HepG2 (cell line): ENCODE measurements around the gene SYS1. TPM values are rescaled to one million over a fixed set of nuclear protein-coding genes. Genes with fewer than 3 reads are reported as not detected.
A peak's percentile ranks its signal among the peaks of the same experiment; 100 is the strongest.

Source experiments
- ARHGAP35 ChIP-seq: sonication (generic); formaldehyde crosslinking; IDR thresholded peaks from 2 replicates; pipeline ENCODE4 v1.9.0; 2022; ENCODE audit warnings: mild to moderate bottlenecking, inconsistent platforms, moderate library complexity, missing genetic modification reagents, borderline replicate concordance
- CBX2 ChIP-seq, 2 experiments: fragments of 200-600 bp in 1 of 2; sonication (generic); formaldehyde crosslinking in 1 of 2; IDR thresholded peaks; 2 replicates each; pipeline versions ENCODE4 v1.7.0 to v1.8.1; 2018 to 2022; ENCODE audit warnings: low read depth in 2 of 2, low read length in 1 of 2, mild to moderate bottlenecking in 1 of 2, missing genetic modification reagents in 1 of 2
- EHMT2 ChIP-seq: fragments of 200-600 bp; sonication (generic); IDR thresholded peaks from 2 replicates; pipeline ENCODE4 v1.7.0; 2017; ENCODE audit warnings: antibody characterized with exemption, low read depth, low read length, borderline replicate concordance
- ELF3 ChIP-seq: IDR thresholded peaks from 2 replicates; pipeline ENCODE4 v1.6.1; 2016; ENCODE audit warnings: missing genetic modification reagents, missing compliant biosample characterization
- ETV5 ChIP-seq: IDR thresholded peaks from 2 replicates; pipeline ENCODE4 v1.6.1; 2018; ENCODE audit warnings: missing biosample characterization, missing genetic modification reagents, inconsistent platforms, borderline replicate concordance
- NAIF1 ChIP-seq: sonication (generic); formaldehyde crosslinking; IDR thresholded peaks from 2 replicates; pipeline ENCODE4 v1.5.0; 2020; ENCODE audit warnings: mild to moderate bottlenecking, missing genetic modification reagents, borderline replicate concordance
- SOX6 ChIP-seq, 2 experiments: fragments of 450-650 bp in 1 of 2; sonication (generic) in 1 of 2; formaldehyde crosslinking in 1 of 2; IDR thresholded peaks; 2 replicates each; pipeline versions ENCODE4 v1.4.0 to v1.6.1; 2017 to 2020; ENCODE audit warnings: antibody characterized with exemption in 1 of 2, mild to moderate bottlenecking in 1 of 2, missing genetic modification reagents in 1 of 2
- THAP7 ChIP-seq: sonication (generic); formaldehyde crosslinking; IDR thresholded peaks from 2 replicates; pipeline ENCODE4 v1.8.1; 2023; ENCODE audit warnings: mild to moderate bottlenecking, missing genetic modification reagents
- ZBTB43 ChIP-seq: sonication (generic); formaldehyde crosslinking; conservative IDR thresholded peaks from 2 replicates; pipeline ENCODE4 v1.4.0; 2020; ENCODE audit warnings: missing genetic modification reagents
- ZGPAT ChIP-seq: IDR thresholded peaks from 2 replicates; pipeline ENCODE4 v1.6.1; 2016; ENCODE audit warnings: mild to moderate bottlenecking
- ZKSCAN8 ChIP-seq: IDR thresholded peaks from 2 replicates; pipeline ENCODE4 v1.6.1; 2016; ENCODE audit warnings: borderline replicate concordance, missing genetic modification reagents, missing compliant biosample characterization
- ZNF530 ChIP-seq: sonication (generic); formaldehyde crosslinking; IDR thresholded peaks from 2 replicates; pipeline ENCODE4 v1.5.0; 2020; ENCODE audit warnings: low read depth, mild to moderate bottlenecking, missing genetic modification reagents
- ZNF629 ChIP-seq: sonication (generic); formaldehyde crosslinking; conservative IDR thresholded peaks from 2 replicates; pipeline ENCODE4 v1.5.0; 2020; ENCODE audit warnings: missing genetic modification reagents
- ZSCAN30 ChIP-seq: sonication (generic); formaldehyde crosslinking; IDR thresholded peaks from 2 replicates; pipeline ENCODE4 v1.5.0; 2020; ENCODE audit warnings: mild to moderate bottlenecking, missing genetic modification reagents
- polyA plus RNA-seq, 8 experiments: library from polyadenylated mRNA; depleted of rRNA in 3 of 8; stranded (reverse) in 7 of 8; unstranded in 1 of 8; fragments of >200 nt; fragmentation: Illumina TruSeq in 4 of 8; extraction: Trizol in 4 of 8; gene quantifications; 2 replicates each; pipeline versions ENCODE4 v1.2.1 to v1.2.3, GENCODE V29; 2011 to 2016; ENCODE audit warnings: low read depth in 4 of 8, missing spikeins in 1 of 8, mixed read lengths in 1 of 8; ENCODE audit not compliant: insufficient read depth in 1 of 8
- total RNA-seq, 5 experiments: library from RNA; depleted of rRNA; stranded (reverse); fragments of >200 nt; fragmentation: Illumina TruSeq; extraction: Trizol; gene quantifications; 2 replicates each; pipeline ENCODE4 v1.2.3, GENCODE V29; 2016; ENCODE audit warnings: low read depth in 1 of 5
- TF ChIP-seq, protein P1 (sequence below): sonication (generic); formaldehyde crosslinking; IDR thresholded peaks from 2 replicates; pipeline ENCODE4 v1.5.1; 2020; ENCODE audit warnings: missing genetic modification reagents, mild to moderate bottlenecking, borderline replicate concordance
- TF ChIP-seq, protein P2 (sequence below): IDR thresholded peaks from 2 replicates; pipeline ENCODE4 v1.6.1; 2016
- TF ChIP-seq, protein P3 (sequence below): IDR thresholded peaks from 2 replicates; pipeline ENCODE4 v1.4.0; 2020; ENCODE audit warnings: mild to moderate bottlenecking, missing genetic modification reagents

The SYS1 gene
- total and polyA plus RNA-seq, 2 of the 13 experiments (the other 11 are each of a cell fraction or from before 2014, with no cell fraction given), result 38.3 to 65.6 TPM

DNA sequence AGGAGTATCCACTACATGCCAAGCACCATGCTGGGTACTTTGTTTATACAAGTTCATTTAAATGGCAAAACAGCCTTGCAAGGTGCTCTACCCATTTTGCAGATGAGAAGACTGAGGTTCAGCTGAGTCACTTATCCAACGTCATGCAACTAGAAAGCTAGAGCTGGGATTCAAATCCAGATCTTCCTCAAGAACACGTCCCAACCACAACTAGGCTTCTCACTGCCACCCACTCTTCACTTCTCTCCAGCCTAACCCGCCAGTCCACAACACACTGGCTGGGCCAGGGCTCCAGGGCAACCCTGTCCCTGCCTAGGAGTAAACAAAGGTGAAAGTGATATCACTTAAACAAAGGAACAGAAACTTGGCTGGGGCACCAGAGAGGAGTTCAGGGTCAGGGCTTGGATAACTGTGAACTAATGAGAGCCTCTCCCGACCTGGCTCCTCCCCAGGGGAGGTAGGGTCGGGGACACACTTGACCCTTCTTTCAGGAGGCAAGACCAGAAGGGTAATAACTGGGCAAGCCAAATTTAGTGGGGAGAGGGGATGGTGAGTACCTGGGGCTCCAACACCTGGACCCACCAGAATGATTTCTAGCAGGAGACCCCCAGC is 22.6 kb upstream of the SYS1 start (continued):
- no peak for TF ChIP-seq ARHGAP35 (CRISPR knock-in tag)
- TF ChIP-seq, protein P1, sequence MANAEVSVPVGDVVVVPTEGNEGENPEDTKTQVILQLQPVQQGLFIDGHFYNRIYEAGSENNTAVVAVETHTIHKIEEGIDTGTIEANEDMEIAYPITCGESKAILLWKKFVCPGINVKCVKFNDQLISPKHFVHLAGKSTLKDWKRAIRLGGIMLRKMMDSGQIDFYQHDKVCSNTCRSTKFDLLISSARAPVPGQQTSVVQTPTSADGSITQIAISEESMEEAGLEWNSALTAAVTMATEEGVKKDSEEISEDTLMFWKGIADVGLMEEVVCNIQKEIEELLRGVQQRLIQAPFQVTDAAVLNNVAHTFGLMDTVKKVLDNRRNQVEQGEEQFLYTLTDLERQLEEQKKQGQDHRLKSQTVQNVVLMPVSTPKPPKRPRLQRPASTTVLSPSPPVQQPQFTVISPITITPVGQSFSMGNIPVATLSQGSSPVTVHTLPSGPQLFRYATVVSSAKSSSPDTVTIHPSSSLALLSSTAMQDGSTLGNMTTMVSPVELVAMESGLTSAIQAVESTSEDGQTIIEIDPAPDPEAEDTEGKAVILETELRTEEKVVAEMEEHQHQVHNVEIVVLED, result peak; percentile 36; the same call in 1 of the 2 replicates
- TF ChIP-seq EHMT2, result peak; percentile 36; the same call in 1 of the 2 replicates
- no peak for TF ChIP-seq ZKSCAN8 (CRISPR knock-in tag)
- TF ChIP-seq SOX6 (IDR thresholded peaks at IDR 0.05), result no peak
- TF ChIP-seq SOX6 (CRISPR knock-in tag; IDR thresholded peaks at IDR 0.05), result peak; percentile 93
- TF ChIP-seq ELF3, result 0 out of 2 replicates have a peak, but pooled peaks have one; percentile 32
- 0 out of 2 replicates have a peak, but pooled peaks have one; percentile 27 for TF ChIP-seq ZBTB43 (CRISPR knock-in tag)
- TF ChIP-seq ETV5 (CRISPR knock-in tag), result peak; percentile 40; the same call in 1 of the 2 replicates
- TF ChIP-seq THAP7, result no peak
- no peak for TF ChIP-seq NAIF1 (CRISPR knock-in tag)
- TF ChIP-seq CBX2 (IDR thresholded peaks at IDR 0.05; ENCODE audit: low read depth, low read length), result no peak
- no peak for TF ChIP-seq CBX2 (CRISPR knock-in tag; IDR thresholded peaks at IDR 0.05; ENCODE audit: low read depth)
- TF ChIP-seq, protein P2, sequence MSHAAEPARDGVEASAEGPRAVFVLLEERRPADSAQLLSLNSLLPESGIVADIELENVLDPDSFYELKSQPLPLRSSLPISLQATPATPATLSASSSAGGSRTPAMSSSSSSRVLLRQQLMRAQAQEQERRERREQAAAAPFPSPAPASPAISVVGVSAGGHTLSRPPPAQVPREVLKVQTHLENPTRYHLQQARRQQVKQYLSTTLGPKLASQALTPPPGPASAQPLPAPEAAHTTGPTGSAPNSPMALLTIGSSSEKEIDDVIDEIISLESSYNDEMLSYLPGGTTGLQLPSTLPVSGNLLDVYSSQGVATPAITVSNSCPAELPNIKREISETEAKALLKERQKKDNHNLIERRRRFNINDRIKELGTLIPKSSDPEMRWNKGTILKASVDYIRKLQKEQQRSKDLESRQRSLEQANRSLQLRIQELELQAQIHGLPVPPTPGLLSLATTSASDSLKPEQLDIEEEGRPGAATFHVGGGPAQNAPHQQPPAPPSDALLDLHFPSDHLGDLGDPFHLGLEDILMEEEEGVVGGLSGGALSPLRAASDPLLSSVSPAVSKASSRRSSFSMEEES (CRISPR knock-in tag), result peak; percentile 29; the same call in 1 of the 2 replicates
- TF ChIP-seq ZNF530 (CRISPR knock-in tag), result no peak
- TF ChIP-seq ZSCAN30 (CRISPR knock-in tag), result peak; percentile 13; the same call in 1 of the 2 replicates
- TF ChIP-seq ZNF629 (CRISPR knock-in tag), result peak; percentile 100
- TF ChIP-seq, protein P3, sequence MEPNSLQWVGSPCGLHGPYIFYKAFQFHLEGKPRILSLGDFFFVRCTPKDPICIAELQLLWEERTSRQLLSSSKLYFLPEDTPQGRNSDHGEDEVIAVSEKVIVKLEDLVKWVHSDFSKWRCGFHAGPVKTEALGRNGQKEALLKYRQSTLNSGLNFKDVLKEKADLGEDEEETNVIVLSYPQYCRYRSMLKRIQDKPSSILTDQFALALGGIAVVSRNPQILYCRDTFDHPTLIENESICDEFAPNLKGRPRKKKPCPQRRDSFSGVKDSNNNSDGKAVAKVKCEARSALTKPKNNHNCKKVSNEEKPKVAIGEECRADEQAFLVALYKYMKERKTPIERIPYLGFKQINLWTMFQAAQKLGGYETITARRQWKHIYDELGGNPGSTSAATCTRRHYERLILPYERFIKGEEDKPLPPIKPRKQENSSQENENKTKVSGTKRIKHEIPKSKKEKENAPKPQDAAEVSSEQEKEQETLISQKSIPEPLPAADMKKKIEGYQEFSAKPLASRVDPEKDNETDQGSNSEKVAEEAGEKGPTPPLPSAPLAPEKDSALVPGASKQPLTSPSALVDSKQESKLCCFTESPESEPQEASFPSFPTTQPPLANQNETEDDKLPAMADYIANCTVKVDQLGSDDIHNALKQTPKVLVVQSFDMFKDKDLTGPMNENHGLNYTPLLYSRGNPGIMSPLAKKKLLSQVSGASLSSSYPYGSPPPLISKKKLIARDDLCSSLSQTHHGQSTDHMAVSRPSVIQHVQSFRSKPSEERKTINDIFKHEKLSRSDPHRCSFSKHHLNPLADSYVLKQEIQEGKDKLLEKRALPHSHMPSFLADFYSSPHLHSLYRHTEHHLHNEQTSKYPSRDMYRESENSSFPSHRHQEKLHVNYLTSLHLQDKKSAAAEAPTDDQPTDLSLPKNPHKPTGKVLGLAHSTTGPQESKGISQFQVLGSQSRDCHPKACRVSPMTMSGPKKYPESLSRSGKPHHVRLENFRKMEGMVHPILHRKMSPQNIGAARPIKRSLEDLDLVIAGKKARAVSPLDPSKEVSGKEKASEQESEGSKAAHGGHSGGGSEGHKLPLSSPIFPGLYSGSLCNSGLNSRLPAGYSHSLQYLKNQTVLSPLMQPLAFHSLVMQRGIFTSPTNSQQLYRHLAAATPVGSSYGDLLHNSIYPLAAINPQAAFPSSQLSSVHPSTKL, result peak; percentile 85
- TF ChIP-seq ZGPAT (CRISPR knock-in tag), result no peak; the same call in 1 of the 2 replicates
